GM10266 (cell line): ENCODE measurements around the gene DAPK1.

Experiments used
- DNase-seq: peaks from one replicate; pipeline ENCODE4 v3.0.0; 2012; ENCODE audit errors: extremely low spot score
- TF ChIP-seq, protein P1 (sequence below): IDR thresholded peaks from 2 replicates; pipeline ENCODE4 v1.5.1; 2012; ENCODE audit warnings: mild to moderate bottlenecking, low read depth; ENCODE audit not compliant: control insufficient read depth, insufficient read depth; ENCODE audit errors: missing control alignments

Gene DAPK1

DNA sequence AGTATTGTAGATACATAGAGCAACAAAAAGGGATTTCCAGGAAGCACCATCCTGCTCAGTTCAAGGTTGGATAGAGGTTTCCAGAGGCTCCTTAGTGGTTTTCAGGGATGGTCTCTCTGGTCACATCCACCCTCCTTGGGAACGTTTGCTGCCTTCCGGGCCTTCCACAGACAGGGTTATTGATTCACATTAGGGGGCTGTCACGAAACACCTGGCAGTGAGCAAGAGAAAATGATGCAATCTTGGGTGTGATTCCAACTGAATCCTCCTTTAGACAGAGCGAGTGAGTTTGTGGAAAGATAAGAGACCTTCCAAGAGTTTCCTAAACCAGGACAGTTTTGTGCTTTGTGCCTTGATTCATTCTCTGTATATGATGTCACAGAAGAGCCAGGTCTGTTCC lies 184.4 kb downstream of the DAPK1 start:
- DNase-seq, result no peak
- TF ChIP-seq, protein P1, sequence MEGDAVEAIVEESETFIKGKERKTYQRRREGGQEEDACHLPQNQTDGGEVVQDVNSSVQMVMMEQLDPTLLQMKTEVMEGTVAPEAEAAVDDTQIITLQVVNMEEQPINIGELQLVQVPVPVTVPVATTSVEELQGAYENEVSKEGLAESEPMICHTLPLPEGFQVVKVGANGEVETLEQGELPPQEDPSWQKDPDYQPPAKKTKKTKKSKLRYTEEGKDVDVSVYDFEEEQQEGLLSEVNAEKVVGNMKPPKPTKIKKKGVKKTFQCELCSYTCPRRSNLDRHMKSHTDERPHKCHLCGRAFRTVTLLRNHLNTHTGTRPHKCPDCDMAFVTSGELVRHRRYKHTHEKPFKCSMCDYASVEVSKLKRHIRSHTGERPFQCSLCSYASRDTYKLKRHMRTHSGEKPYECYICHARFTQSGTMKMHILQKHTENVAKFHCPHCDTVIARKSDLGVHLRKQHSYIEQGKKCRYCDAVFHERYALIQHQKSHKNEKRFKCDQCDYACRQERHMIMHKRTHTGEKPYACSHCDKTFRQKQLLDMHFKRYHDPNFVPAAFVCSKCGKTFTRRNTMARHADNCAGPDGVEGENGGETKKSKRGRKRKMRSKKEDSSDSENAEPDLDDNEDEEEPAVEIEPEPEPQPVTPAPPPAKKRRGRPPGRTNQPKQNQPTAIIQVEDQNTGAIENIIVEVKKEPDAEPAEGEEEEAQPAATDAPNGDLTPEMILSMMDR, result no peak

DNA sequence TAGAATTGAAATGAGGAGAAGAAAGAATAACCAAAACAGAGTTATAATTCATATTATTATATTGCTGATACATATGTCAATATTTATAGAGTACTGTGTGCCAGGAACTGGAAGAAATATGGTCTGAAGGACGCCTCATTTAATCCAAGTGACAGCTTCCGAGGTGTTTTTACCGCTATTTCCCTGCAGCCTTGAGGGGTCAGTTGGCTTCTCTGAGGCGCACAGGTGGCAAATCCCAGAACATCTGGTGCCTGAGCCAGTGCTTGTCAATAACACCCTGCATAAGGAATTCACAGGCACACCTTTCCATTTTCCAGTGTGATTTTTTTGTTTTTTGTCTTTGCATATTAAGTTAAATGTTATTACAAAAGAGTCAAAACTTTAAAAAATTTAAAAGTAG lies 185.0 kb downstream of the DAPK1 start:
- DNase-seq, result no peak
- TF ChIP-seq, protein P1, result no peak

- no peak for DNase-seq
These were observed 186.3 kb downstream of the DAPK1 start for GRCh38 chr9:87683751-87684626.

GRCh38 chr9:87684627-87685219 lies 187.1 kb downstream of the DAPK1 start:
- no peak for DNase-seq

More at GRCh38 chr9:87683751-87684626, 186.3 kb downstream of the DAPK1 start:
- TF ChIP-seq, protein P1, result no peak

GRCh38 chr9:87685441-87685840 lies 187.8 kb downstream of the DAPK1 start:
- DNase-seq, result no peak
- TF ChIP-seq, protein P1, result no peak

More at GRCh38 chr9:87684627-87685219, 187.1 kb downstream of the DAPK1 start:
- TF ChIP-seq, protein P1, result peak; percentile 35

GRCh38 chr9:87685871-87686519 lies 188.3 kb downstream of the DAPK1 start:
- no peak for DNase-seq
- TF ChIP-seq, protein P1, result no peak

- DNase-seq, result no peak
- TF ChIP-seq, protein P1, result no peak
These were observed 188.9 kb downstream of the DAPK1 start for GRCh38 chr9:87686520-87687090.
